ENCODE results near the gene SPDYE1.
"Not testable (repeated sequence)": the region's sequence is repeated elsewhere in the genome, so short reads cannot be mapped to it uniquely, and the experiment has no call there.

GRCh38 chr7:43992896-43993295 is 4.8 kb upstream of the SPDYE1 start:
- not testable (repeated sequence) for TF ChIP-seq CTCF, POLR2A (IDR thresholded peaks at IDR 0.05)
